HepG2 (cell line): Measurements from ENCODE around the gene CHN1. TPM values are rescaled to one million over a fixed set of nuclear protein-coding genes. Genes with fewer than 3 reads are reported as not detected.

Experiments used
- ATAC-seq: fragments of 200-7000 bp; cut with Tn5 transposase; 3 replicates; pipeline ENCODE4 v1.9.1; 2020; ENCODE audit warnings: mild to moderate bottlenecking, moderate library complexity
- BruUV-seq: library from RNA; stranded (reverse); fragments of 400-500 nt; replicated peaks from 2 replicates; lab custom pipeline; 2021; lab: Mats Ljungman, UMichigan
- CTCF ChIA-PET: fragments of 300-600 bp; formaldehyde crosslinking; extraction: SDS; loops from one replicate; lab custom pipeline; 2021; ENCODE audit warnings: low total read pairs, inconsistent platforms, low intra/inter-chr PET ratio; lab: Yijun Ruan, JAX
- POLR2A ChIA-PET: fragments of 350-600 bp; sonication (Branson Sonifier 250); formaldehyde crosslinking; loops from one replicate; lab custom pipeline; 2020; ENCODE audit warnings: antibody characterized with exemption, inconsistent platforms; lab: Yijun Ruan, JAX
- DNase-seq: peaks from one replicate; pipeline ENCODE4 v3.0.0-alpha.2; 2015; ENCODE audit warnings: low spot score
- FAIRE-seq: peaks from 3 replicates; lab custom pipeline; 2011; peaks lifted over from hg19 to GRCh38; lab: Jason Lieb, UNC
- H2AFZ ChIP-seq: one replicate; pipeline ENCODE4 v1.6.1; 2011; ENCODE audit warnings: low read length, inconsistent platforms
- H3K27ac ChIP-seq: fragments of 300-600 bp; 3 replicates; pipeline ENCODE4 v1.8.0; 2011; ENCODE audit warnings: mixed run types, mild to moderate bottlenecking, mixed read lengths, low read length, inconsistent platforms; ENCODE audit not compliant: insufficient read depth; ENCODE audit errors: extremely low read length
- H3K27me3 ChIP-seq, 2 experiments: fragments of 200-600 bp in 1 of 2; 2 replicates in 1 of 2; 3 replicates in 1 of 2; pipeline versions ENCODE4 v1.6.0 to v1.8.0; 2011; ENCODE audit warnings: low read length in 2 of 2, mild to moderate bottlenecking in 2 of 2, moderate library complexity in 2 of 2, inconsistent platforms in 1 of 2; ENCODE audit not compliant: insufficient read depth in 2 of 2, control insufficient read depth in 1 of 2
- H3K36me3 ChIP-seq, 2 experiments: fragments of 200-600 bp in 1 of 2; replicated peaks in 1 of 2; 2 replicates in 1 of 2; 3 replicates in 1 of 2; pipeline versions ENCODE4 v1.5.1 to v1.8.0; 2011; ENCODE audit warnings: low read length in 2 of 2, inconsistent platforms in 1 of 2; ENCODE audit not compliant: insufficient read depth in 2 of 2, control insufficient read depth in 1 of 2
- H3K4me1 ChIP-seq: 2 replicates; pipeline ENCODE4 v1.5.1; 2012; ENCODE audit warnings: low read length, inconsistent platforms; ENCODE audit not compliant: insufficient read depth
- H3K4me2 ChIP-seq: 2 replicates; pipeline ENCODE4 v1.6.0; 2011; ENCODE audit warnings: low read depth, low read length, inconsistent platforms
- H3K4me3 ChIP-seq, 3 experiments: fragments of 200-600 bp in 1 of 3; sonication (generic), shearing (Covaris generic) in 1 of 3; replicated peaks in 1 of 3; 2 replicates each; pipeline ENCODE4 v1.5.1; 2011 to 2016; ENCODE audit warnings: low read length in 3 of 3, inconsistent platforms in 2 of 3, low read depth in 2 of 3, mild to moderate bottlenecking in 2 of 3, control low read depth in 1 of 3, mixed read lengths in 1 of 3; ENCODE audit not compliant: insufficient read depth in 1 of 3
- H3K79me2 ChIP-seq: one replicate; pipeline ENCODE4 v1.6.1; 2011; ENCODE audit warnings: low read length, inconsistent platforms; ENCODE audit not compliant: insufficient read depth
- H3K9ac ChIP-seq: 2 replicates; pipeline ENCODE4 v1.6.0; 2011; ENCODE audit warnings: mild to moderate bottlenecking, low read depth, low read length, inconsistent platforms; ENCODE audit not compliant: insufficient read depth
- H3K9me3 ChIP-seq: 2 replicates; pipeline ENCODE4 v1.5.1; 2012; ENCODE audit warnings: mild to moderate bottlenecking, low read length
- H4K20me1 ChIP-seq: 2 replicates; pipeline ENCODE4 v1.6.0; 2011; ENCODE audit warnings: inconsistent platforms, mild to moderate bottlenecking, low read length, moderate library complexity; ENCODE audit not compliant: insufficient read depth
- BHLHE40 ChIP-seq: IDR thresholded peaks from 2 replicates; pipeline ENCODE4 v1.6.1; 2011; ENCODE audit warnings: low read length, improper control_type of control experiment
- CENPBD1 ChIP-seq: sonication (generic); formaldehyde crosslinking; IDR thresholded peaks from 2 replicates; pipeline ENCODE4 v1.8.0; 2022; ENCODE audit warnings: missing genetic modification reagents, low read depth, mild to moderate bottlenecking, borderline replicate concordance
- ELF3 ChIP-seq: IDR thresholded peaks from 2 replicates; pipeline ENCODE4 v1.6.1; 2016; ENCODE audit warnings: missing genetic modification reagents, missing compliant biosample characterization
- GLMP ChIP-seq: sonication (generic); formaldehyde crosslinking; IDR thresholded peaks from 2 replicates; pipeline ENCODE4 v1.9.0; 2021; ENCODE audit warnings: missing genetic modification reagents, mild to moderate bottlenecking, borderline replicate concordance
- MTF2 ChIP-seq: sonication (generic); formaldehyde crosslinking; IDR thresholded peaks from 2 replicates; pipeline ENCODE4 v1.5.0; 2020; ENCODE audit warnings: missing genetic modification reagents, borderline replicate concordance
- MXD3 ChIP-seq: IDR thresholded peaks from 2 replicates; pipeline ENCODE4 v1.6.1; 2016; ENCODE audit warnings: mild to moderate bottlenecking, missing biosample characterization, missing genetic modification reagents
- MYNN ChIP-seq: sonication (generic); formaldehyde crosslinking; IDR thresholded peaks from 2 replicates; pipeline ENCODE4 v1.4.0; 2020; ENCODE audit warnings: mild to moderate bottlenecking, low read depth, missing genetic modification reagents
- NCOA1 ChIP-seq: sonication (generic); formaldehyde crosslinking; IDR thresholded peaks from 2 replicates; pipeline ENCODE4 v1.9.0; 2021; ENCODE audit warnings: missing genetic modification reagents
- NR2C2 ChIP-seq: sonication (generic); formaldehyde crosslinking; IDR thresholded peaks from 2 replicates; pipeline ENCODE4 v1.4.0; 2020; ENCODE audit warnings: missing genetic modification reagents, mild to moderate bottlenecking, moderate library complexity, borderline replicate concordance
- NR2F2 ChIP-seq: IDR thresholded peaks from 2 replicates; pipeline ENCODE4 v1.6.1; 2012; ENCODE audit warnings: low read depth, inconsistent platforms, borderline replicate concordance
- NR3C1 ChIP-seq: sonication (generic); formaldehyde crosslinking; IDR thresholded peaks from 2 replicates; pipeline ENCODE4 v1.4.0; 2020; ENCODE audit warnings: missing genetic modification reagents
- SIN3B ChIP-seq: fragments of 150-350 bp; IDR thresholded peaks from 2 replicates; pipeline ENCODE4 v1.6.1; 2014; ENCODE audit warnings: low read length
- TBX3 ChIP-seq: fragments of 450-650 bp; IDR thresholded peaks from 2 replicates; pipeline ENCODE4 v1.6.1; 2017; ENCODE audit warnings: antibody characterized with exemption, mild to moderate bottlenecking, inconsistent platforms, borderline replicate concordance
- ZNF292 ChIP-seq: sonication (generic); formaldehyde crosslinking; IDR thresholded peaks from 2 replicates; pipeline ENCODE4 v1.8.1; 2022; ENCODE audit warnings: mild to moderate bottlenecking, low read depth, missing genetic modification reagents, borderline replicate concordance
- ZNF432 ChIP-seq: sonication (generic); formaldehyde crosslinking; IDR thresholded peaks from 2 replicates; pipeline ENCODE4 v1.5.0; 2020; ENCODE audit warnings: missing genetic modification reagents, mild to moderate bottlenecking, borderline replicate concordance
- ZSCAN25 ChIP-seq: sonication (generic); formaldehyde crosslinking; IDR thresholded peaks from 2 replicates; pipeline ENCODE4 v1.8.0; 2022; ENCODE audit warnings: mild to moderate bottlenecking, missing genetic modification reagents
- WGBS: methylation state at CpG from one replicate; pipeline ENCODE4 v1.1.6; 2017; ENCODE audit warnings: low lambda C conversion rate; 5-methylcytosine and 5-hydroxymethylcytosine counted together
- in situ Hi-C: cut with HindIII; loops from 2 replicates; pipeline ENCODE4 v1.10.0; 2017; ENCODE audit warnings: low pct_unique_long_range_greater_than_20kb; ENCODE audit not compliant: extremely low pct_ligation_motif_present
- intact Hi-C: fragments of 100-400 bp; cut with micrococcal nuclease; formaldehyde crosslinking; loops from one replicate; pipeline ENCODE4 v1.10.0; 2022; ENCODE audit not compliant: unreplicated experiment
- polyA plus RNA-seq, 8 experiments: library from polyadenylated mRNA; depleted of rRNA in 3 of 8; stranded (reverse) in 7 of 8; unstranded in 1 of 8; fragments of >200 nt; fragmentation: Illumina TruSeq in 4 of 8; extraction: Trizol in 4 of 8; gene quantifications; 2 replicates each; pipeline versions ENCODE4 v1.2.1 to v1.2.3, GENCODE V29; 2011 to 2016; ENCODE audit warnings: low read depth in 4 of 8, missing spikeins in 1 of 8, mixed read lengths in 1 of 8; ENCODE audit not compliant: insufficient read depth in 1 of 8
- total RNA-seq, 5 experiments: library from RNA; depleted of rRNA; stranded (reverse); fragments of >200 nt; fragmentation: Illumina TruSeq; extraction: Trizol; gene quantifications; 2 replicates each; pipeline ENCODE4 v1.2.3, GENCODE V29; 2016; ENCODE audit warnings: low read depth in 1 of 5

The CHN1 gene
- total and polyA plus RNA-seq, 2 of the 13 experiments (the other 11 are each of a cell fraction or from before 2014, with no cell fraction given) = 2.8 to 3.5 TPM

GRCh38 chr2:175010848-175011254 lies 5.7 kb upstream of the CHN1 start:
- Histone ChIP-seq H2AFZ (no peak overlapping the region), H3K4me2 (no peak overlapping the region), H3K27ac (no peak overlapping the region), H3K79me2 (no peaks in the 10 kb centered on the region), H3K9ac (no peak overlapping the region), H4K20me1 (no peaks in the 10 kb centered on the region), H3K4me3 (no peak overlapping the region), H3K9me3 (peaks cover 4% of the 10 kb centered on the region; the same call in 1 of the 2 replicates), H3K36me3 (no peaks in the 10 kb centered on the region), H3K27me3 (peaks cover 0 to 20% of the 10 kb centered on the region in 2 experiments; a peak in 3 of 5 replicates), H3K4me1 (peaks cover 2% of the 10 kb centered on the region; the same call in 1 of the 2 replicates)
- CTCF ChIA-PET = no interaction called here
- in situ Hi-C loops (no loop called here), intact Hi-C loops (no loop called here)
- DNase-seq = no peak
- no peak for ATAC-seq
- WGBS = 0% methylated on average over 1 of the region's 1 CpG
- TF ChIP-seq ELF3 (CRISPR knock-in tag) = no peak
- no peak for TF ChIP-seq MYNN (CRISPR knock-in tag)
- TF ChIP-seq NR2F2 = no peak
- TF ChIP-seq BHLHE40 = no peak
- no peak for TF ChIP-seq NR3C1
- no peak for TF ChIP-seq ZNF432
- no peak for TF ChIP-seq MXD3 (CRISPR knock-in tag)
- no peak for TF ChIP-seq ZNF292 (CRISPR knock-in tag)
- POLR2A ChIA-PET = no interaction called here
- no peak for FAIRE-seq
- no TSS peak for BruUV-seq

GRCh38 chr2:175009917-175010621 lies 4.9 kb upstream of the CHN1 start:
- ChIA-PET CTCF (no interaction called here), POLR2A (no interaction called here)
- H3K4me3 ChIP-seq = no peak overlapping the region
- H2AFZ ChIP-seq = no peak overlapping the region
- BruUV-seq = no TSS peak
- no peaks in the 10 kb centered on the region for H4K20me1 ChIP-seq
- no peaks in the 10 kb centered on the region for H3K79me2 ChIP-seq
- H3K9me3 ChIP-seq = peaks cover 4% of the 10 kb centered on the region; the same call in 1 of the 2 replicates
- intact Hi-C loops = no loop called here
- in situ Hi-C loops = no loop called here
- WGBS = 44% methylated on average over 3 of the region's 3 CpGs
- no peaks in the 10 kb centered on the region for H3K36me3 ChIP-seq
- no peak for FAIRE-seq
- no peak overlapping the region for H3K27ac ChIP-seq
- ATAC-seq = no peak
- H3K9ac ChIP-seq = no peak overlapping the region
- peaks cover 0 to 26% of the 10 kb centered on the region in 2 experiments; a peak in 3 of 5 replicates for H3K27me3 ChIP-seq
- no peak for DNase-seq
- H3K4me1 ChIP-seq = peaks cover 7% of the 10 kb centered on the region; the same call in 1 of the 2 replicates
- H3K4me2 ChIP-seq = no peak overlapping the region
- TF ChIP-seq MTF2 = no peak
- no peak for TF ChIP-seq TBX3
- no peak for TF ChIP-seq NR2C2 (CRISPR knock-in tag)
- no peak for TF ChIP-seq SIN3B
- TF ChIP-seq NCOA1 (CRISPR knock-in tag) = no peak
- no peak for TF ChIP-seq ZSCAN25 (CRISPR knock-in tag)
- no peak for TF ChIP-seq CENPBD1 (CRISPR knock-in tag)
- TF ChIP-seq GLMP (CRISPR knock-in tag) = no peak
